GM19099 (cell line): ENCODE data around the gene FGF9.

Experiments
- POLR2A ChIP-seq: IDR thresholded peaks from 3 replicates; pipeline ENCODE4 v1.6.1; 2011; ENCODE audit warnings: low read depth; ENCODE audit not compliant: insufficient read length; ENCODE audit errors: extremely low read depth

Gene FGF9

GRCh38 chr13:21753117-21753729 lies 82.3 kb downstream of the FGF9 start:
- no peak for TF ChIP-seq POLR2A
